GM18520 (cell line): ENCODE data around the gene CD81.

Experiments used
- ATAC-seq: cut with Tn5 transposase; IDR thresholded peaks from one replicate; pipeline ENCODE4 v1.9.1; 2021; ENCODE audit not compliant: unreplicated experiment

The CD81 gene

DNA sequence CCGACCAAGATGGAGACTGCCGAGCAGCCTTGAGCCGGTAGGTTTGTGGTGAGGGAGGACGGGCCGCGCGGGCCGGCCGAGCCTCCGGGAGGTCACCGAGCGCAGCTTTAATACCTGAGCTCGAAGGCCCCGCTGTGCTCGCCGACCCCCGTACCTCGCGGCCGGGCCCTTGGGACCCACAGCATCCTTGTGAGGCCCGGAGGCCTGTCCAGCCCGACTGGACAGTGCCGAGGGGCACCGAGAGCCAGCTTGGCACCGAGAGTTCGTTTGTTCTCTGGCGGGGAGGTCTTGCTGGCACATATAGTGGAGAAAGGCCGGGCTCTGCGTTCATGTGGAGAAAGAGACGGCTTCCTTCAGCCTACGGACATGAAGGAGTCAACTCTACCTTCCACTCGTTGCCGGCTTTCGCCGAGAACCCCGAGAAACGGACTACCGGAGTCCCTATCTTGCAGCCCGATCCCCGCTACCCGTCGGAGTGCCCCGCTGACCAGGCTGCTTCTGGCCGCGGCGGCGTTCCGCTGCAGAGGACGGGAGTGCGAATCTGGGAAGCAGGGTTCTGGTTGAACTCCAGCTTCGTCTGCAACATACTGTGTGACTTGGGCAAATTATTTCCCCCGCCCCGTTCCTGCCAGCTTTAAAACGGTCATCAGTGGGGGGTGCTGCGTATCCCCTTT is 23.8 kb downstream of the CD81 start:
- no peak for ATAC-seq

DNA sequence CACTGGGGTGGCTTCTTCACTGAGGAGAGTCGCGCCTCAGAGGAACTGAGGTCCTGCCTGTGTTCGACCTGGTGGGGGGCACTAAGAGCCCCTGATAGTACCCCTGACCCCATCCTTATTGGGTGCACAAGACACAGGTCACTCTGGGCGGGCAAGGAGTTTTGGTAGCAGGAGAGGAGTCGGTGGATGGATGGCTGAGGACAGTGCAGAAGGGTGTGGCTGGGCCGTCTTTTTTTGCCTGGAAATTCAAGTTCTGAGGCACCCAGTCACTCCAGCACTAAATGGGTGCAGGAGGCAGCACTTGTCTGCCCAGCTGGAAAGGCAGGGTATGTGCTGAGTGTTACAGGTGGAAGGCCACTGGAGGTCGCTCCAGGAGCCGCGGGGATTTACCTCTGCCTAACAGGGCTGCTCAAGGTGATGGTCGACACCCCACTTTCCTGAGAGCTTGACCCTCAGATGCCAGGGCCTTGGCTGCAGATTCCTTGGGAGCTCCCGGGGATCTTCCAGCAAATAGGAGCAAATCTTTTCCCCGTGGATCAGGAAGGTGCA is 24.4 kb downstream of the CD81 start:
- no peak for ATAC-seq

DNA sequence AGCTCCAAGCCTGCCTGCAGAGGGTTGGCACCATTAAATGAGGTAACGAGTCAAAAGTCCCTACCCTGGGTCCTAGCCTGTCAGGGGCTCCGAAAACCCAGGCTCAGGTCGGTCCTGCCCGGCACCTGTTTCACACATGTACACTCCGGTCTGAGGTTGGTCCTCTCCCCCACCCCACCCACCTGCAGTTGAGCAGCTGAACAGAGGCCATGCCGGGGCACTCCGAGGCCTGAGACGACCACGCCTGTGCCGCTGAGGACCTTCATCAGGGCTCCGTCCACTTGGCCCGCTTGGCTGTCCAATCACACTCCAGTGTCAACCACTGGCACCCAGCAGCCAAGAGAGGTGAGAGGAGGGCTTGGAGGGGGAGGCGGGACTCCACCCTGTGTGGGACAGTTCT is 25.0 kb downstream of the CD81 start:
- no peak for ATAC-seq

DNA sequence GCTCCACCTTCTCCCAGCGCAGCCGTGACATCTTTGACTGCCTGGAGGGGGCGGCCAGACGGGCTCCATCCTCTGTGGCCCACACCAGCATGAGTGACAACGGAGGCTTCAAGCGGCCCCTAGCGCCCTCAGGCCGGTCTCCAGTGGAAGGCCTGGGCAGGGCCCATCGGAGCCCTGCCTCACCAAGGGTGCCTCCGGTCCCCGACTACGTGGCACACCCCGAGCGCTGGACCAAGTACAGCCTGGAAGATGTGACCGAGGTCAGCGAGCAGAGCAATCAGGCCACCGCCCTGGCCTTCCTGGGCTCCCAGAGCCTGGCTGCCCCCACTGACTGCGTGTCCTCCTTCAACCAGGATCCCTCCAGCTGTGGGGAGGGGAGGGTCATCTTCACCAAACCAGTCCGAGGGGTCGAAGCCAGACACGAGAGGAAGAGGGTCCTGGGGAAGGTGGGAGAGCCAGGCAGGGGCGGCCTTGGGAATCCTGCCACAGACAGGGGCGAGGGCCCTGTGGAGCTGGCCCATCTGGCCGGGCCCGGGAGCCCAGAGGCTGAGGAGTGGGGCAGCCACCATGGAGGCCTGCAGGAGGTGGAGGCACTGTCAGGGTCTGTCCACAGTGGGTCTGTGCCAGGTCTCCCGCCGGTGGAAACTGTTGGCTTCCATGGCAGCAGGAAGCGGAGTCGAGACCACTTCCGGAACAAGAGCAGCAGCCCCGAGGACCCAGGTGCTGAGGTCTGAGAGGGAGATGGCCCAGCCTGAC is 26.0 kb downstream of the CD81 start:
- ATAC-seq: no peak

DNA sequence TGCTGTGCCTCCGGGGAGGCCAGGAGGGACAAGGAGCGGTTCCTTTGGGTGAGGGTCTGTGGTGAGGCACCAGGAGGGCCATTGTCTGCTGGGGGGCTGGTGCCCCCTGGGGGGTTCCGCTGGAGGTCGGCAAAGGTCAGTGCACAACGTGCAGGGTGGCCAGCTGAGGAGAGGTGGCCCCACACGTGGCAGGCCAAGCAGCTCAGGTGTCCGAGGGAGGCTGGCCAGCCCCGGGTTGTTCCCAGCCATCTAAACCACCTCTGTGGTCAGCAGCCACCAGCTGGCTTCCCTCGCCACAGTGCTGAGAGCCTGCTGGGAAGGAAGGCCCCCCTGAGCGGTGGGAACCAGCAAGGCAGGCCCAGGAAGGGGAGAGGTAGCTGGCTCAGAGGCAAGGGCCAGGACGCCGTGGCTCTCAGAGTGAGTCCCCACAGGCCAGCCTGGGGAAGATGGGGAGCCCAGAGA is 27.7 kb downstream of the CD81 start:
- no peak for ATAC-seq

DNA sequence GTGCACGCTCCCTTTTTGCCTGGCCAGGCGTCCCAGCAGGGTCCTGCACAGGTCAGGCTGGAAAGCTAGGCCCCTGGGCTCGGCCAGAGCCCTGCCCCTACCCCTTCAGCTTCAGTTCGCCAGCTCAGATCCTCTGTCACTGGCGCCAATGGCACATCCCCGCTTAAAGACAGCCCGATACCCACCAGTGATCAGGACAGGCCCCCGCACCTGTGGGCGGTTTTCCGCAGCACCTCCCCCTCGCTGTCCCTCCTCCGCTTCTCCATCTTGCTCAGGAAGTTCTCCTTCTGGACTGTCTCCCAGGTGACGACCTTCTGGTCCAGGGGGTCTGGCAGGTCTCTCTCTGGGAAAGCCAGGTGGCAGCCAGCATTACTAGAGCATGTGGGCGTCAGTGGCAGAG is 29.3 kb downstream of the CD81 start:
- no peak for ATAC-seq

DNA sequence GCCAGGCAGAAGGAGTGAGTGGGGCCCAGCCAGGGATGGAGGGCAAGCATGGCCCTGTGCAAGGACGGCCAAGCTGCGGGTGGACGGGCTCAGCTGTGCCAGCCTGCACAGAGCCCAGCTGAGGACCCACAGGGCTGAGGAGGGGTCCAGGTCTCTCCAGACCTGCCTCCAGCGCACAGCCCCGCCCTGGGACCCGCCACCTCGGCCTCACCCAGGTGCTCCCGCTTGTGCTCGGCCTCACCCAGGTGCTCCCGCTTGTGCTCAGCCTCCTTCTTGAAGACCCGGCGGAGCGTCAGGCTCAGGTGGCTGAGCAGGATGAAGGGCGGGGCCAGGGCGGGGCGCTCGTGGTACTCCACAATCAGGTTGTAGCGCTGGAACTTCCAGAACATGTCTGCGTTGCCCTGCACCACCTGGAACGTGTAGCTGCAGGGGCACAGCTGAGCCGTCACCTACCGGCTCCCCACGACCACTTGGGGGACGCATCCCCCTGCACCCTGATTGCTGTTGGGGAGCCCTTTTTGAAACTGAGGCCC is 29.8 kb downstream of the CD81 start:
- no peak for ATAC-seq

DNA sequence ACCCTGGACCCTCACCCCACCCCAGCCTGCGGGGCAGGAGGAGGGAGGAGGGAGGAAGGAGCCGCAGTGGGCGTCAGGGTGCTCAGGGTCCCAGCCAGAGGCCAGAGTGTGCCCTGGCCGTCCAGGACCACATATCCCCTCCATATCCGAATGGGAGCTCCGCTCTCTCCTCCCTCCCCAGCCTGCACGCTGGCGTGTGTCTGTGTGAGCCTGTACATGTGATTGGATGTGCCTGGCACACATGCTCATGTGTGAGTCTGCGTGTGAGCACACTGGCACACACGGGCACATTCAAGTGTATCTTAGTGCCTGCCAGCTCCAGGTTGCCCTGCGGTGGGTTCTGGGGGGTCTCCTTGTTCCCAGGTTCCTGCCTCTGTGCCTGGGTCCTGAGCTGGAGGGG is 31.6 kb downstream of the CD81 start:
- no peak for ATAC-seq

DNA sequence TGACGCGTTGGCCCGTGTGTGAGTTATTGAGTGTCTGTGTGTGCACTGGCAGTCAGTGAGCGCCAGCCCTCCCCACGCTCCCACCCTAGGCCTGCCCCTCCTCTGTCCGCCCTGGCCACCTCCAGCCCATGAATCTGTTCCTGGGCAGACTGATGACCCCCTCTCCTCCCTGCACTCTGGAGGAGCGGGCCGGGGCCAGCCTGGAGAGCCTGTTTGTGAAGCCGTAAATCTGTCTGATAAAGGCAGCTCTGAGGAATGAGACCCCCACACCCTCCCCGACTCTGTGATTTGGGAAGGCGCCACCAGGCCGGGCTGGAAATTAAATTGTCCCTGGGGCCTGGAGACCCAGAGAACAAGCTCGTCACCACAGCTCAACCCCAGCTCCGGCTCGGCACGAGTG is 32.0 kb downstream of the CD81 start:
- ATAC-seq: no peak

DNA sequence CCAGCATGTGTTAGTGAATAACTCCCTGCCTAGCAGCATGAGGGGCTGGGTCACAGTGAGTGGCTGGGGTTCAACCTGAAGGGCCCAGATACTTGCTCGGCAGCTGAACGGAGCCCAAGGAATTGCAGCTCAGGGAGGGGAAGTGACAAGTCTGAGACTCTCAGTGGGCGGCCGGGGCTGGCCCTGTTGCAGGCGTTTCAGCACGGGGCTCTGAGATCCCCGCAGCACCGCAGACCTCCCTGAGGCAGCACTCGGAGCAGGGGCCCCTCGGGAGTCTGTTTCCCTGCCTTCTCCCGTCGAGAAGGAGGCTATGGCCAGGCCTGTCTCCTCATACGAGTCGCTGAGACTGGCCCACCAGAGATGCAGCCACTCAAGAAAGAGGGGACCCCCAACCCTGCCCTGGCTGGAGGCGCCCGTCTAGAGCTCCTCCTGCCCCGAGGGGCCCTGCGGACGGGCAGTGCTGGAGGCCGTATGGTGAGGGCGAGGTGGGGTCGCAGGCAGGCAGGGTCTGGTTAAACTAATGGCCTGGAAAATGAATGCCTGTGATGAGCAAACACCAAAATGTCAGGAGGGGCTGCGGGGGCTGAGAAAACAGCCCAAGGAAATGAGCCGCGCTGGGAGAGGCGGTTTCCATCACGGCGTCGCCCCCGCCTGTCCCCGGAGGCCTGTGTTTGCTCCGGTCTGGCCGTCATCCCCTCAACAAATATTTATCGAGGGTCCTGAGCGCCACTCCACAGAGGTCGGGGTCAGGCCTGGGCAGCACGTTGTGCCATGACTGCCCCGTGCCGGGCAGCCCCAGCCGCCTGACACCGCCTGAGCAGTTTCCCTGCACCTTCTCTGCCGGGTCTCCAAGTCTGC is 32.7 kb downstream of the CD81 start:
- ATAC-seq: no peak

DNA sequence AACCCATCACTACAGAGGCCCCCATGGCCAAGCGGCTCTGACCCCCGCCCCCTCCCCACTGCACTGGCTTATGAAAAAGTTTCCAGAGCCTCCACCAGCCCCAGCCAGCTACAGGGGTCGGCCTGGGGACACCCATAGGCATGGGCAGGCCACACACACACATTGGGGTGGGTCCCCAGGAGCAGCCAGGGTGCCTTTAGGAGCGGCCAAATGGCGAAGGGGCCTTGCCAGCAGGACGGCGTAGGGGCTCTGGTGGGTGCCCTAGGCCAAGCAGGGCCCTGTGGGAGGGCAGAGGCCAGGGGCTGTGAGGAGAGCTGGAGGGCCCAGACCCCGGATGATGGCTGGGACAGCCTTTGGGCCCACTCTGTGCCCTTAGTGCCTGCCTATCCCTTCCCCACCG is 33.5 kb downstream of the CD81 start:
- no peak for ATAC-seq

DNA sequence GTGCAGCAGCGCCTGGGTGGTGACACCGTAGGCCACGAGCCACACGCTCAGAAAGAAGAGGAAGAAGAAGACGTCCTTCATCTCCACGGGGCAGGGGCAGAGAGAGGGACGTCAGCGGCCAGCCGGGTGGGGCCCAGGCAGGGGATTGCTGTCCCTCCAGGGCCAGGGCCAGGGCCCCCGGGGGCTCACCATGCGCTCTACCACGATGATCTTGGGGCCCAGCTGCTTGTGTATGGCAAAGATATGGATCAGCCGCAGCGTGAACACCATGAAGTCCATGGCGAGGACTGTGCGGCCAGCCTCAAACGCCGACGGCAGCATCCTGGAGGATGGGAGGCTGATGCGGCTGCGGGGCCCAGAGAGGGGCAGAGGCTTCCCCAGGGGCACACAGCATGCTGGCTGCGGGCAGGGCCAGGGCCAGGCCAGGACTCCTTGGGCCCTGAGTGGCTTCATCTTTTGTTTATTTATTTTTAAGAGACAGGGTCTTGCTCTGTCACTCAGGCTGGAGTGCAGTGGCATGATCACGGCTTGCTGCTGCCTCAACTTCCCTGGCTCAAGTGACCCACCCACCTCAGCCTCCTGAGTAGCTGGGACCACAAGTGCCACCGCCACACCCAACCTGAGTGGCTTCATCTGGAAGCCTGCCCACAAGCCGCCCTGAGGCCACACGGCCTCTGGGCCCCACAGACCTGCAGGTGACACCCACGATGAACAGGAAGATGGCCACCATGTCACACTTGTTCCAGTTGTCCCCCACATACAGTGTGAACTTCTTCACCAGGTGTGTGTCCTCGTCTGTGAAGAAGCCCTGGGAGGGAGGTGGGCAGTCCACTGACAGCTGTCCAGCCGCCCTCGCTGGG is 34.6 kb downstream of the CD81 start:
- ATAC-seq: no peak

DNA sequence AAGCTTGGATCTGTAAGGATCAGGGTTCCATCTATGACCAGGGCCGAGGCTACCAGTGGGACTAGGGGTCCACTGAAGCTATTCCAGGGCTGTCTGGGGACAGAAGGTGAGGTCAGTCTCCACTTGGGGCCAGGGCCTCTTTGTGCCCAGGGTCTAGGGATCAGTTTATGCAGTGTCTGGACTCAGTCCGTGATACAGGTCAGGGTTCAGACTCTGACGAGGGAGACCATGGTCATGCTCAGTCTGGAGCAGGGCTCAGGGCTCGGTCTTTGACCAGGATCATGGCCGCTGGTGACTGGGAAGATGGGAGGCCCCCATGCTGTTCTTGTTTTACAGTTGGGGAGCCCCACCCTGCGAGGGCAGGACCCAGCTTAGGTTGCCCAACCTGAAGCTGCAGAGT is 35.2 kb downstream of the CD81 start:
- ATAC-seq: no peak

DNA sequence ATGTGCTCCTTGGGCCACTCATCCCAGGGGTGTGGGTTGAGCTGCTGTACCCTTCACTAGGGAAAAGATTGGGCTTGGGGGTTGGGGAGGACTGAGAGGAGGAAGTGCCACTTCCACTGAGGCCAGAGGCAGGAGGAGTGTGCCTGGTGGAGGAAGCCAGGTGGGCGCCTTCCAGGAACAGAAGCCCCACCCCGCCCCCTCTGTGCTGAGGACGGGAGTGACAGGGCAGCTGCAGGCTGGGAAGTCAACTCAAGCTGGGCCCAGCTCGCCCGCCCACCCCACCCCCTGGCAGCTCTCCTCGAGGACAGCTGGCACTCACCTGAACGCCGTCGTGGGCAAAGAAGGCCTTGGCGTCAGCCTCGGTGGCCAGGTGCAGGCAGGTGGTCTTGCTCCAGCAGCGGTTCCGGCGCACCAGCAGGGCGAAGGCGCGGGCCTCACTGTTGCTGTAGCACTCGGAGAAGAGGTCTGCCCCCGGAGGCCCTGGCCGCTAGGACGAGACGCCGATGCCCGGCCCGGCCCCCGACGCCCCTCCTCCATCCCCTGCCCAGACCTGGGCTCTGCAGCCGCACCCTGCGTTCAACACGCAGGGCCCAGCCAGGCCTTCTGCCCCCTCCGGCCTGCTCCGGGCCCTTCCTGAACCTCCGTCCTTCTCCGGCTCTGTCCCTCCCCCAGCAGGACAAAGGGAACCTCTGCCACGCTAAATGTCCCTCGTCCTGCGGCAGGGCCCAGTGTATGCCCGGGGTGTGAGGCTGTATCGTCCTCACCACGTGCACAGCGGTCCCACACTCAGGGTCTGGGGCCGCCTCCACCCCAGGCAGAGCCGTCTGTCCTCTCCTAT is 36.9 kb downstream of the CD81 start:
- no peak for ATAC-seq

DNA sequence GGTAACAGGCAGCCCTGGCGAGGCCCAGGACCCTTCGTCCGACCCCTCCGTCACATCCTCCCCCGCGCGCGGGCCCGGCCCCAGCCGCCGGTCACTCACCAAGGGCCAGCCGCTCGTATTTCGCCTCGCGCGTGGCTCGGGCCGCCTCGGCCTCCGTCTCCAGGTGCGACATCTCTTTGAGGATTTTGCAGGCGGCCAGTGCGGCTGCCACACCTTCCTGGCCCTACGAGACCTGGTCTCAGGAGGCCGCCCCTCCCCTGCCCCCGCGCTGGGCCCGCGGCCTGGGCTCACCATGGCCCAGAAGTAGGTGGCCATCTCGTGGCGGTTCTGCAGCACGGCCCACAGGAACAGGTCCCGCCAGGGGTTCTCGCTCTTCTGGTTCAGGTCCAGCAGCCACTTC is 37.5 kb downstream of the CD81 start:
- ATAC-seq: no peak

DNA sequence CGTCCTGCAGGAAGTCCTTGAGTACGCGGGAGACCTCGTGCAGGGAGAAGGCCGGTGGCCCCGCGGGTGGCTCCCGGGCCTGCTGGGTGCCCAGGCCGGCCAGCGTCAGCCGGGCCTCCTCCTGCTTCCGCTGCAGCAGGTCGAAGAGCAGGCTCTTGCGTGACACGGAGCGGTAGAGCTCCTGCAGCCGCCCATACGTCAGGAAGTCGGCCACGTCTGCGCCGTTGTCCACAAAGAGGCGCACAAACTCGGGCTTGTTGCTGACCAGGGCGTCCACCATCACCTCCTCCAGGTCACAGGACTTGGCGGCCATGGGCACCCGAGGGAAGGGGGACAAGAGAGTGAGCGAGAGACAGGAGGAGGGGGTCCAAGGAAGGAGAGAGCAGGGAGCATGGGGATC is 38.1 kb downstream of the CD81 start:
- ATAC-seq: no peak

DNA sequence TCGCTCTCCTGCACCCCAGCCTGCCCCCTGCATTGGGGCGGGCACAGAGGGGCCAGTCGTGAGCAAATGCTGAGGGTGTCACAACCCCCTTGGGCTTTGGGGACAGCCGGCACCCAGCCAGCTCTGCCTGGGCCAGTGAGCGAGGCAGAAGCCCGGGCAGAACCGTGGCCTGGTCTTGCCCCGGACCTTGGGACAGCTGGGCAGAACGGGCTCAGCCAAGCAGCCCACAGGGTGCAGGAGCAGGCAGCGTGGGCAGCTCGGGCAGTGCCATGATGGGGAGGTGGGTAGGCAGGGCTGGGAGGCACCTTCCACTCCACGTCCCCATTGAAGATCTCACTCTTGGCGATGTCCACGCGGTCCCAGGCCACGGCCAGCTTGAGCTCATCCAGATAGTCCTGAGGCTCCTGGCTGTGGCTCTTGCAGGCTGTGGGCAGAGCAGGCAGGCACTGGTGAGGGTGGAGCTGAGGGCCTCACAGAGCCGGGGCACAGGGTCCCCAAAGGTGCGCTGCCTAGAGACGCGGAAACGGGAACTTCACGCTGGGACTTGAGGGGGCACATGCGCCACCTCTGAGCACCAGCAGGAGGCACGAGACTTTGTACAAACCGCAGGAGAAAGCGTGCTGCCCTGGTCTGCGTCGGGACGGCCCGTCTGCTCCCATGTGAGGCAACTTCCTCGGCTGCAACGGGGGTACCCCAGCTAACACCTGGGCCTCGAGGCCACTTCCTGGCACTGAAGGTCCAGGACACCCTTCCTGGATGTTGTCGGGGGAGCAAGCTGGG is 38.7 kb downstream of the CD81 start:
- ATAC-seq: no peak

DNA sequence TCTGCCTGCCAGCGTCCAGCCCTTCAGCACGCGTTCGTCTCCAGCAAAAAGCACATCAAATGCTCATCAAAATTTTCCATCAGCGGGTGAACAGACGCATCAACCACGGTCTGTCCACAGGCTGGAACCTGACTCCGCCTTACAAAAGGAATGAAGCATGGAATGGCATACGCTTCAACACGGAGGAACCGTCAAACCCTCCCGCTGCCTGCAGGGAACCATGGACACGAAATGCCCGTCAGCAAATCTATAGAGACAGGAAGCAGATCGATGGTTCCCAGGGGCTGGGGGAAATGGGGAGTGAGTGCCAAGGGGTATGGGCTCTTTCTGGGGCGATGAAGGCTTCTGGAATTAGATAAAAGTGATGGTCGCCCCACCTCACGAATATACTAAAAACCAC is 39.7 kb downstream of the CD81 start:
- no peak for ATAC-seq
